ENCODE measurements around the gene AMOTL2. TPM values are rescaled to one million over a fixed set of nuclear protein-coding genes. Genes with fewer than 3 reads are reported as not detected.

AMOTL2 gene
- total and polyA plus RNA-seq, 9 of the 15 experiments (the other 6 are each of a cell fraction or from before 2014, with no cell fraction given), result 0.12 to 0.31 TPM; not detected in 7

DNA sequence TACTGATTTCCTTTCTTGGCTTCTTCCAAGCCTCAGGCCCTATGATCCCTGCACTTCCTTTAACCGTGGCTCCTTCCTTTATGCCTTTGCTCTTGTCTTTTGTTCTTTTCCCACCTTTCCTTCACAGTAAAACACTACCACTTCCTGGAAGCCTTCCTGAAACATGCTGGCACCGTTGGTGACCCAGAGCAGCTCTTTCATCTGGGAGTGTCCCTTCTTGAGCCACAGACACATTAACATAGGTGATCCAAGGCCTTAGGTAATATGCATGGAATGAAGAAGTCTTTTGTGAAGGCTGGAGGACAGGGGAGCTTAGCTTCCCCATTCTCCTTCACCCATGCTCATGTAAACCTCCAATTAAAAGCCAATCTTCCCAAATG is 39.4 kb downstream of the AMOTL2 start:
- DNase-seq (ENCODE audit: extremely low read depth in 1 of 4, low spot score in 3 of 4) (no peak), FAIRE-seq (no peak), ATAC-seq (no peak)
- H2AFZ ChIP-seq (ENCODE audit: low read depth, low read length), result no peak overlapping the region
- H3K27me3 ChIP-seq (ENCODE audit: control insufficient read depth in 2 of 2, insufficient read depth in 2 of 2, low read length in 2 of 2), result peaks cover 0 to 27% of the 10 kb centered on the region in 2 experiments; a peak in 2 of 5 replicates
- intact Hi-C loops (cut with micrococcal nuclease) (no loop called here), in situ Hi-C loops (cut with MboI) (no loop called here)
- H3K9me3 ChIP-seq (replicated peaks; ENCODE audit: control insufficient read depth, insufficient read depth, low read depth, low read length), result no peaks in the 10 kb centered on the region
- no peaks in the 10 kb centered on the region for H4K20me1 ChIP-seq (replicated peaks; ENCODE audit: control insufficient read depth, insufficient read depth, low read length)
- H3K9me1 ChIP-seq (ENCODE audit: control insufficient read depth, insufficient read depth, low read length), result no peaks in the 10 kb centered on the region
- H3K27ac ChIP-seq (ENCODE audit: extremely low read depth, low read depth, low read length), result no peak overlapping the region
- no peak overlapping the region for H3K9ac ChIP-seq (ENCODE audit: insufficient read depth in 1 of 2, low read depth in 2 of 2, low read length in 2 of 2)
- CTCF ChIA-PET (ENCODE audit: low intra/inter-chr PET ratio), result no interaction called here
- TF ChIP-seq NCOA2 (IDR thresholded peaks at IDR 0.05; ENCODE audit: partially characterized antibody in 2 of 2) (no peak), ZNF324 (CRISPR knock-in tag; IDR thresholded peaks at IDR 0.05) (no peak), ZNF133 (CRISPR knock-in tag; IDR thresholded peaks at IDR 0.05) (no peak), AFF1 (IDR thresholded peaks at IDR 0.05; ENCODE audit: low read depth in 1 of 2, partially characterized antibody in 2 of 2) (no peak), HMGXB4 (CRISPR knock-in tag; IDR thresholded peaks at IDR 0.05) (no peak), NFIX (CRISPR knock-in tag; IDR thresholded peaks at IDR 0.05; ENCODE audit: low read depth) (no peak), ASH1L (IDR thresholded peaks at IDR 0.05; ENCODE audit: borderline replicate concordance, low read depth, partially characterized antibody) (no peak), RB1 (IDR thresholded peaks at IDR 0.05; ENCODE audit: low read depth) (no peak), POU5F1 (IDR thresholded peaks at IDR 0.05; ENCODE audit: borderline replicate concordance, low read depth, low read length, partially characterized antibody) (no peak)
- TF ChIP-seq, protein P1, sequence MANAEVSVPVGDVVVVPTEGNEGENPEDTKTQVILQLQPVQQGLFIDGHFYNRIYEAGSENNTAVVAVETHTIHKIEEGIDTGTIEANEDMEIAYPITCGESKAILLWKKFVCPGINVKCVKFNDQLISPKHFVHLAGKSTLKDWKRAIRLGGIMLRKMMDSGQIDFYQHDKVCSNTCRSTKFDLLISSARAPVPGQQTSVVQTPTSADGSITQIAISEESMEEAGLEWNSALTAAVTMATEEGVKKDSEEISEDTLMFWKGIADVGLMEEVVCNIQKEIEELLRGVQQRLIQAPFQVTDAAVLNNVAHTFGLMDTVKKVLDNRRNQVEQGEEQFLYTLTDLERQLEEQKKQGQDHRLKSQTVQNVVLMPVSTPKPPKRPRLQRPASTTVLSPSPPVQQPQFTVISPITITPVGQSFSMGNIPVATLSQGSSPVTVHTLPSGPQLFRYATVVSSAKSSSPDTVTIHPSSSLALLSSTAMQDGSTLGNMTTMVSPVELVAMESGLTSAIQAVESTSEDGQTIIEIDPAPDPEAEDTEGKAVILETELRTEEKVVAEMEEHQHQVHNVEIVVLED (CRISPR knock-in tag; IDR thresholded peaks at IDR 0.05), result no peak
- TF ChIP-seq, protein P2, sequence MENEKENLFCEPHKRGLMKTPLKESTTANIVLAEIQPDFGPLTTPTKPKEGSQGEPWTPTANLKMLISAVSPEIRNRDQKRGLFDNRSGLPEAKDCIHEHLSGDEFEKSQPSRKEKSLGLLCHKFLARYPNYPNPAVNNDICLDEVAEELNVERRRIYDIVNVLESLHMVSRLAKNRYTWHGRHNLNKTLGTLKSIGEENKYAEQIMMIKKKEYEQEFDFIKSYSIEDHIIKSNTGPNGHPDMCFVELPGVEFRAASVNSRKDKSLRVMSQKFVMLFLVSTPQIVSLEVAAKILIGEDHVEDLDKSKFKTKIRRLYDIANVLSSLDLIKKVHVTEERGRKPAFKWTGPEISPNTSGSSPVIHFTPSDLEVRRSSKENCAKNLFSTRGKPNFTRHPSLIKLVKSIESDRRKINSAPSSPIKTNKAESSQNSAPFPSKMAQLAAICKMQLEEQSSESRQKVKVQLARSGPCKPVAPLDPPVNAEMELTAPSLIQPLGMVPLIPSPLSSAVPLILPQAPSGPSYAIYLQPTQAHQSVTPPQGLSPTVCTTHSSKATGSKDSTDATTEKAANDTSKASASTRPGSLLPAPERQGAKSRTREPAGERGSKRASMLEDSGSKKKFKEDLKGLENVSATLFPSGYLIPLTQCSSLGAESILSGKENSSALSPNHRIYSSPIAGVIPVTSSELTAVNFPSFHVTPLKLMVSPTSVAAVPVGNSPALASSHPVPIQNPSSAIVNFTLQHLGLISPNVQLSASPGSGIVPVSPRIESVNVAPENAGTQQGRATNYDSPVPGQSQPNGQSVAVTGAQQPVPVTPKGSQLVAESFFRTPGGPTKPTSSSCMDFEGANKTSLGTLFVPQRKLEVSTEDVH (IDR thresholded peaks at IDR 0.05; ENCODE audit: low read depth, partially characterized antibody), result no peak
- H3K4me2 ChIP-seq (ENCODE audit: insufficient read depth, low read length), result no peak overlapping the region
- no peaks in the 10 kb centered on the region for H3K36me3 ChIP-seq (ENCODE audit: control insufficient read depth, insufficient read depth, low read length)
- no peaks in the 10 kb centered on the region for H3K4me1 ChIP-seq (replicated peaks in 1 of 2; ENCODE audit: control insufficient read depth in 2 of 2, insufficient read depth in 2 of 2, low read length in 2 of 2)
- no peaks in the 10 kb centered on the region for H3K79me2 ChIP-seq (ENCODE audit: control insufficient read depth, insufficient read depth, low read length)
- POLR2A ChIA-PET, result no interaction called here
- H3K4me3 ChIP-seq, result no peak overlapping the region
- 0% methylated on average over 2 of the region's 2 CpGs for WGBS (ENCODE audit: insufficient coverage, low coverage, missing lambda C conversion rate)
- no TSS peak for BruUV-seq (replicated peaks)

All from K562 (cell line).